ENCODE results near the gene GPC6. TPM values are rescaled to one million over a fixed set of nuclear protein-coding genes. Genes with fewer than 3 reads are reported as not detected.
"Not testable (repeated sequence)": the region's sequence is repeated elsewhere in the genome, so short reads cannot be mapped to it uniquely, and the experiment has no call there.

Gene GPC6
- total RNA-seq, 1 experiment from 2014 or later: not detected

DNA sequence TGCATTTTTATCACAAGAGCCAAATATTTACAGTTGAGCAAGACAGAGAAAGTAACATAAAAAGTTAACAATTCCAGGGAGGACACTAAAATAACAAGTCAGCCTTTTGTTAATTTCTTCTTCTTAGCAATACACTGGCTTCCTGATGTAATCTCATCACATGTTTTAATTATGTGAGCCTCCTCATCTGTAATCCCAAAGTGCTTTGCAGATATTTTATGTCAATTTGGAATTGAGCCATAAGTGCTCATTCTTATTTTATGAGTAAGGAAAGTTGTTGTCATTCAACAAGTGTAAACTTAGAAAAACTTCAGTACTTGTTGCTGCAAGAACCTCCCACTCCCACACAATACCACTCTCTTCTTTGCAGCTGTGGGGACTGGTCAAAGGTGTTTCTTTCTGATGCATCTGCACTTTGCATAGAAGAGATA lies 223.6 kb downstream of the GPC6 start:
- Mint-ChIP-seq H3K4me1 (ENCODE audit: low read depth, unreplicated experiment) (no peaks in the 10 kb centered on the region), H3K27me3 (ENCODE audit: unreplicated experiment) (no peaks in the 10 kb centered on the region), H3K27ac (ENCODE audit: unreplicated experiment) (no peak overlapping the region), H3K4me3 (ENCODE audit: low read depth, unreplicated experiment) (no peak overlapping the region), H3K36me3 (ENCODE audit: insufficient read depth, unreplicated experiment) (no peaks in the 10 kb centered on the region), H3K9me3 (ENCODE audit: low read depth, unreplicated experiment) (no peaks in the 10 kb centered on the region)
- TF ChIP-seq, protein P1, sequence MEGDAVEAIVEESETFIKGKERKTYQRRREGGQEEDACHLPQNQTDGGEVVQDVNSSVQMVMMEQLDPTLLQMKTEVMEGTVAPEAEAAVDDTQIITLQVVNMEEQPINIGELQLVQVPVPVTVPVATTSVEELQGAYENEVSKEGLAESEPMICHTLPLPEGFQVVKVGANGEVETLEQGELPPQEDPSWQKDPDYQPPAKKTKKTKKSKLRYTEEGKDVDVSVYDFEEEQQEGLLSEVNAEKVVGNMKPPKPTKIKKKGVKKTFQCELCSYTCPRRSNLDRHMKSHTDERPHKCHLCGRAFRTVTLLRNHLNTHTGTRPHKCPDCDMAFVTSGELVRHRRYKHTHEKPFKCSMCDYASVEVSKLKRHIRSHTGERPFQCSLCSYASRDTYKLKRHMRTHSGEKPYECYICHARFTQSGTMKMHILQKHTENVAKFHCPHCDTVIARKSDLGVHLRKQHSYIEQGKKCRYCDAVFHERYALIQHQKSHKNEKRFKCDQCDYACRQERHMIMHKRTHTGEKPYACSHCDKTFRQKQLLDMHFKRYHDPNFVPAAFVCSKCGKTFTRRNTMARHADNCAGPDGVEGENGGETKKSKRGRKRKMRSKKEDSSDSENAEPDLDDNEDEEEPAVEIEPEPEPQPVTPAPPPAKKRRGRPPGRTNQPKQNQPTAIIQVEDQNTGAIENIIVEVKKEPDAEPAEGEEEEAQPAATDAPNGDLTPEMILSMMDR (IDR thresholded peaks at IDR 0.05; ENCODE audit: unreplicated experiment): no peak
- no peak for DNase-seq
- BruUV-seq (replicated peaks): no TSS peak
- intact Hi-C loops (cut with micrococcal nuclease; ENCODE audit: unreplicated experiment): no loop called here
- CTCF ChIA-PET: no interaction called here

DNA sequence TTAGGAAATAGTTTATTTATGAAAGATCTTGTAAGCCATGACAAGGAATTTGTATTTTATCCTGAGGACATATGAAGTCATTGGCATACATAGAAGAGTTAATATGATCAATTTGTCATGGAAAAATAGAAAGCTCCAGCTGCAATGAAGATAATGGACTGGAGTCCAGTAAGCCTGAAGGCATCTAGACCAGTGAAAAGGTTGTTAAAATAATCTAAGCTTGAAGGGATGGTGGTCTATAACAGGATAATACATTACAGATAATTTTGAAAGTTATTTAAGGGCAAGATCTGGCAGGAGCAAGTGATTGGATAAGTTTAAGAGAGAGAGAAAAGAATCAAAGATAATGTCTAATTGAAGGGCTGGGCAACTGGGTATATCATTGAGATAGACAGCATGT lies 224.2 kb downstream of the GPC6 start:
- Mint-ChIP-seq H3K4me3 (ENCODE audit: low read depth, unreplicated experiment) (no peak overlapping the region), H3K9me3 (ENCODE audit: low read depth, unreplicated experiment) (no peaks in the 10 kb centered on the region), H3K27me3 (ENCODE audit: unreplicated experiment) (no peaks in the 10 kb centered on the region), H3K27ac (ENCODE audit: unreplicated experiment) (no peak overlapping the region), H3K4me1 (ENCODE audit: low read depth, unreplicated experiment) (no peaks in the 10 kb centered on the region), H3K36me3 (ENCODE audit: insufficient read depth, unreplicated experiment) (no peaks in the 10 kb centered on the region)
- DNase-seq: no peak
- CTCF ChIA-PET: interaction anchor here (0.7 kb wide), 1 partner anchor 1229 kb away, joined by 4 read pairs; no protein-coding TSS in a partner anchor
- intact Hi-C loops (cut with micrococcal nuclease; ENCODE audit: unreplicated experiment): no loop called here
- TF ChIP-seq, protein P1 (IDR thresholded peaks at IDR 0.05; ENCODE audit: unreplicated experiment): no peak
- BruUV-seq (replicated peaks): no TSS peak

DNA sequence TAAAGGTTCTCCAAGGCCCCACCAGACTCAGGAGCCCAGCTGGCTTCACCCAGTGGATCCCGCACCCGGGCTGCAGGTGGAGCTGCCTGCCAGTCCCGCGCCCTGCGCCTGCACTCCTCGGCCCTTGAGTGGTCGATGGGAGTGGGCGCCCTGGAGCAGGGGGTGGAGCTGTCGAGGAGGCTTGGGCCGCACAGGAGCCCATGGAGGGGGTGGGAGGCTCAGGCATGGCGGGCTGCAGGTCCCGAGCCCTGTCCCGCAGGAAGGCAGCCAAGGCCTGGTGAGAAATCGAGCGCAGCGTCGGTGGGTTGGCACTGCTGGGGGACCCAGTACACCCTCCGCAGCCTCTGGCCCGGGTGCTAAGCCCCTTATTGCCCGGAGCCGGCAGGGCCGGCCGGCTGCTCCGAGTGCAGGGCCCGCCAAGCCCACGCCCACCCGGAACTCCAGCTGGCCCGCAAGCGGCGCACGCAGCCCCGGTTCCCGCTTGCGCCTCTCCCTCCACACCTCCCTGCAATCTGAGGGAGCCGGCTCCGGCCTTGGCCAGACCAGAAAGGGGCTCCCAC lies 228.1 kb downstream of the GPC6 start:
- intact Hi-C loops (cut with micrococcal nuclease; ENCODE audit: unreplicated experiment); H3K27me3 Mint-ChIP-seq (ENCODE audit: unreplicated experiment); BruUV-seq (replicated peaks); H3K4me1 Mint-ChIP-seq (ENCODE audit: low read depth, unreplicated experiment); H3K27ac Mint-ChIP-seq (ENCODE audit: unreplicated experiment); H3K4me3 Mint-ChIP-seq (ENCODE audit: low read depth, unreplicated experiment); H3K36me3 Mint-ChIP-seq (ENCODE audit: insufficient read depth, unreplicated experiment); H3K9me3 Mint-ChIP-seq (ENCODE audit: low read depth, unreplicated experiment); CTCF ChIA-PET; DNase-seq: not testable (repeated sequence)

DNA sequence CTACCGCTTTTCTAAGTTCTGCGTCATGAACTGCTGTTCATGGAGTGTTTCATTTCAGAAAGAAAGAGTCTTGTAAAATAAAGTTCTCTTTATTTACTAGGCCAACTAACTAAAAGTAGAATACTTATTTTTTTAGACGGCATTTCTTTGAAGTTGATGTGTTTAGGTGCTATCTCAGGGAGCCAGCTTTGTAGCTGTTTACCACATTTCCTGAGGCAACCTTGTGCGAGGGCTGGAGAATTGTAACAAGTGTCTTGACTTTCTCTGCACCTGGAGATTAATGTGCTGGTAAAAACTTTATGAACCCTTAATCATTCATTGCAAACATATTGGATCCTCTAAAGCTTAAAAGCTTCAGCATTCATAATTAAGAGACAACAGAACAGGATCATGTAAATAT lies 229.3 kb downstream of the GPC6 start:
- Mint-ChIP-seq H3K4me3 (ENCODE audit: low read depth, unreplicated experiment) (no peak overlapping the region), H3K9me3 (ENCODE audit: low read depth, unreplicated experiment) (peaks cover 3% of the 10 kb centered on the region), H3K27ac (ENCODE audit: unreplicated experiment) (no peak overlapping the region), H3K4me1 (ENCODE audit: low read depth, unreplicated experiment) (no peaks in the 10 kb centered on the region), H3K27me3 (ENCODE audit: unreplicated experiment) (no peaks in the 10 kb centered on the region), H3K36me3 (ENCODE audit: insufficient read depth, unreplicated experiment) (no peaks in the 10 kb centered on the region)
- BruUV-seq (replicated peaks): no TSS peak
- CTCF ChIA-PET: no interaction called here
- TF ChIP-seq, protein P1 (IDR thresholded peaks at IDR 0.05; ENCODE audit: unreplicated experiment): no peak
- no peak for DNase-seq
- intact Hi-C loops (cut with micrococcal nuclease; ENCODE audit: unreplicated experiment): no loop called here

DNA sequence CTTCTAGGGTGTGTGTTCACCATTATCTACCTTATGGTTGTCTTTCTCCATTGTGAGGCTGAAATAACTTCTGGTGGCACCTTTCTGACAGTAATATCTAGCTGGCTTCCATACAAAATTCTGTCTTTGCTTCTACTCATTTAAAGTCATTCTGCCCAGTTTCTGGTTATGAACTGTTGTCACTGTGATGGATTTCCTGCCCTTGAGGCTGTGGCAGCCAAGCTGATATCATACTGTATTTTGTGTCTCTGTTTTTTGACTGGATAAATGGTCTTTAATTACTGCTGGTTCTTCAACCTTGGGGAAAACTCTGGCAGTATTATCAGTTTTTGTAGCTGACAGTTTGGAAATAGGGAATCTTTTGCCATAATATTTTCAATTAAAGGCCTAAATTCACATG lies 233.4 kb downstream of the GPC6 start:
- TF ChIP-seq, protein P1 (IDR thresholded peaks at IDR 0.05; ENCODE audit: unreplicated experiment): no peak
- intact Hi-C loops (cut with micrococcal nuclease; ENCODE audit: unreplicated experiment): no loop called here
- no peak for DNase-seq
- H3K9me3 Mint-ChIP-seq (ENCODE audit: low read depth, unreplicated experiment): peaks cover 3% of the 10 kb centered on the region
- no peaks in the 10 kb centered on the region for H3K36me3 Mint-ChIP-seq (ENCODE audit: insufficient read depth, unreplicated experiment)
- H3K4me3 Mint-ChIP-seq (ENCODE audit: low read depth, unreplicated experiment): no peak overlapping the region
- H3K27ac Mint-ChIP-seq (ENCODE audit: unreplicated experiment): no peak overlapping the region
- CTCF ChIA-PET: no interaction called here
- no TSS peak for BruUV-seq (replicated peaks)
- no peaks in the 10 kb centered on the region for H3K27me3 Mint-ChIP-seq (ENCODE audit: unreplicated experiment)
- no peaks in the 10 kb centered on the region for H3K4me1 Mint-ChIP-seq (ENCODE audit: low read depth, unreplicated experiment)

All from Calu3 (cell line).